Muscle of back (tissue), 10 donors: ENCODE results near the gene TMEM40. TPM values are rescaled to one million over a fixed set of nuclear protein-coding genes. Genes with fewer than 3 reads are reported as not detected.

Source experiments
- polyA plus RNA-seq, 10 donors: library from polyadenylated mRNA; unstranded; fragments of 120-200 nt; gene quantifications; one replicate each; pipeline ENCODE4 v1.2.1, GENCODE V29; 2013; ENCODE audit not compliant: insufficient read length in 10 of 10

Gene TMEM40
- polyA plus RNA-seq, 10 donors, result 10.3 to 26.6 (median 18.5) TPM

Other genes starting within 250 kb of the TMEM40 start
- gene MKRN2OS, start 213.8 kb downstream of the TMEM40 start, polyA plus RNA-seq, result 1 to 10 TPM in 2 of 10 donors, under 1 TPM in 8; 0.20 to 1.2 (median 0.49) TPM
- 10 to 100 TPM; 25.9 to 31.6 (median 29.4) TPM for gene MKRN2, start 202.2 kb downstream of the TMEM40 start, polyA plus RNA-seq
- 100 to 1,000 TPM in 4 of 10 donors, 10 to 100 TPM in 6; 75.9 to 116 (median 94.7) TPM for gene RAF1, start 95.1 kb downstream of the TMEM40 start, polyA plus RNA-seq
- gene CAND2, start 37.4 kb upstream of the TMEM40 start, polyA plus RNA-seq, result 10 to 100 TPM; 20.0 to 43.7 (median 40.0) TPM
- 1,000 to 10,000 TPM; 2,887 to 3,662 (median 3,117) TPM for gene RPL32, start 82.3 kb upstream of the TMEM40 start, polyA plus RNA-seq